ENCODE measurements around the gene CHPF. TPM values are rescaled to one million over a fixed set of nuclear protein-coding genes. Genes with fewer than 3 reads are reported as not detected.

CHPF gene
- total RNA-seq, 6 experiments from 2014 or later: 116 to 190 (median 139) TPM

DNA sequence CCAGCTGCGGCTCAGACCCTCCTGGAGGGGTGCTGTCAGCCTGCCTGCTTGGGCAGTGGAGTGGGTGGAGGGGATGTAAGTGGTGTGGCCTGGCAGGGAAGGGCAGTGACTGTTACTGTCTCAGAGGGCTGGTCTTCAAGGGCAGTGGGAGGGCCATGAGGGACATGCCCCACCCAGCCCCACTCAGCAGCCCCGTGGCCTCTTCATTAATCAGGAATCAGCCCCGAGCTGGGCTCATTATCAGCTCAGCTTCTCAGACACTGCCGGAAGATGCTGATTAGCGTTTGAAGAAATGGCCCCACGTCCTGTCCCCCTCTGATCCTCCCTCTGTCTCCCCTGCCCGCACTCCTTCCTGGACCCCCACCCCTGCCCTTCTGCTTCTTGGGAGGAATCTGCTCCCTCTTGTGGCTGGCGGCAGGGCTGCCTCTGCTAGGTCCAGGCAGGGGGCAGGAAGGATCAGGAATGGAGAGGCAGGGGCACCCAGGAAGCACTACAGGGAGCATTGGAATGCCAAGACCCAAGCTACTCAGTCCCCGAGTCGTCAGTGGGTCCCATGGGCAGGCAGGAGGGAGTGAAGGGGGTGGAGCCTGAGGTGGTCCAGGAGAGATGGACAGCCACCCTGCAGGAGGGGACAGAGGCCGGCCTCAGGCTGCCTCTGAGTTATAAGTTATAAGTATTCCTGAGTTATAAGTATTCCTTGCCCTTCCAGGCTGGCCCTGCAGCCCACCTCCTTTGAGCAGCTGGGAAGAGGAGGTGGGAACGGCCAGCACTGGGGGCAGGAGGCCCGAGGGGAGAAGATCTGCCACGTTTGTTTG, 22.3 kb downstream of the CHPF start:
- H3K4me1 Mint-ChIP-seq (ENCODE audit: low read depth): peaks cover 37% of the 10 kb centered on the region
- DNase-seq: no peak
- H3K4me3 Mint-ChIP-seq: peak overlapping the region; percentile 79
- H3K36me3 Mint-ChIP-seq (ENCODE audit: low read depth): no peaks in the 10 kb centered on the region
- H3K9me3 Mint-ChIP-seq: no peaks in the 10 kb centered on the region
- peaks cover 7% of the 10 kb centered on the region; the same call in 1 of the 2 replicates for H3K27me3 Mint-ChIP-seq (ENCODE audit: insufficient read depth)
- H3K27ac Mint-ChIP-seq: peak overlapping the region; percentile 91
- TF ChIP-seq, protein P1, sequence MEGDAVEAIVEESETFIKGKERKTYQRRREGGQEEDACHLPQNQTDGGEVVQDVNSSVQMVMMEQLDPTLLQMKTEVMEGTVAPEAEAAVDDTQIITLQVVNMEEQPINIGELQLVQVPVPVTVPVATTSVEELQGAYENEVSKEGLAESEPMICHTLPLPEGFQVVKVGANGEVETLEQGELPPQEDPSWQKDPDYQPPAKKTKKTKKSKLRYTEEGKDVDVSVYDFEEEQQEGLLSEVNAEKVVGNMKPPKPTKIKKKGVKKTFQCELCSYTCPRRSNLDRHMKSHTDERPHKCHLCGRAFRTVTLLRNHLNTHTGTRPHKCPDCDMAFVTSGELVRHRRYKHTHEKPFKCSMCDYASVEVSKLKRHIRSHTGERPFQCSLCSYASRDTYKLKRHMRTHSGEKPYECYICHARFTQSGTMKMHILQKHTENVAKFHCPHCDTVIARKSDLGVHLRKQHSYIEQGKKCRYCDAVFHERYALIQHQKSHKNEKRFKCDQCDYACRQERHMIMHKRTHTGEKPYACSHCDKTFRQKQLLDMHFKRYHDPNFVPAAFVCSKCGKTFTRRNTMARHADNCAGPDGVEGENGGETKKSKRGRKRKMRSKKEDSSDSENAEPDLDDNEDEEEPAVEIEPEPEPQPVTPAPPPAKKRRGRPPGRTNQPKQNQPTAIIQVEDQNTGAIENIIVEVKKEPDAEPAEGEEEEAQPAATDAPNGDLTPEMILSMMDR (IDR thresholded peaks at IDR 0.05): peak; percentile 84

DNA sequence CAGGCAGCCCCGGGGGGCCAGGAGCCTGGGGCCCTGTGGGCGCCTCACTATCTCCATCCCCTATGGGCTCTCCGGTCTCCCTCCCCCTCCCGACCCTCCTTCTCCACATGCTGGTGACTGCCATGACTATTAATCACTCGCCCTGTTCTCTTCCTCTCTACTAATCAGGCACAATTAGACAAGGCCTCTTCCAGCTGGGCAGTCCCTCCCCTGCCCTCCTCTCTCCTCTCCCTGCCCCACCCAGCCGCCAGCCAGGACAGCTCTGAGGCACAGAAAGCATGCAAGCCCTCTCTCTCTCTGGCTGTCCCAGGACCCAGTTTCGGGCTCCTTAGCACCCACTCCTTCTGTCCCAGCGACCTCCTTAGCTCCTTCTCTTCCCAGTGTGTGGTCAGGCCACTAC, 23.5 kb downstream of the CHPF start:
- Mint-ChIP-seq H3K4me3 (peak overlapping the region; percentile 8; the same call in 1 of the 2 replicates), H3K9me3 (no peaks in the 10 kb centered on the region), H3K36me3 (ENCODE audit: low read depth) (no peaks in the 10 kb centered on the region), H3K27ac (peak overlapping the region; percentile 12), H3K4me1 (ENCODE audit: low read depth) (peaks cover 37% of the 10 kb centered on the region), H3K27me3 (ENCODE audit: insufficient read depth) (peaks cover 10% of the 10 kb centered on the region; the same call in 1 of the 2 replicates)
- TF ChIP-seq, protein P1 (IDR thresholded peaks at IDR 0.05): no peak
- DNase-seq: peak; percentile 21

DNA sequence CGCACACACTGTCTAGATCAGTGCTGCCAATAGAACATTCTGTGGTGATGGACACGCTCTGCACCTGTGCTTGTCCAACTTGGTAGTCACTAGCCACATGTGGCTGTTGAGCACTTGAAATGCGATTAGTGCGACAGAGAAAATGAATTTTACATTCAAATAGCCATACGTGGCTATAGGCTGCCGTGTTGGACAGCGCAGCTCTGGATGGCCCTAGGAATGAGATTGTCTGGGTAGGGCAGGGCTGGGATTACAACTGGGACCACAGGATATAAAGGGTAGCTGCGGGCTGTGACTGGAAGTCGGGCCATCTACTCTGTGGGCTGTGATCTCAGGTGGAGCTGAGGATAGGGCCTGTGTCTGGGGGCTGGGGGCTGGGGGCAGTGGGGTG, 24.1 kb downstream of the CHPF start:
- peaks cover 37% of the 10 kb centered on the region for H3K4me1 Mint-ChIP-seq (ENCODE audit: low read depth)
- H3K36me3 Mint-ChIP-seq (ENCODE audit: low read depth): no peaks in the 10 kb centered on the region
- H3K27ac Mint-ChIP-seq: no peak overlapping the region
- H3K27me3 Mint-ChIP-seq (ENCODE audit: insufficient read depth): peaks cover 13% of the 10 kb centered on the region; the same call in 1 of the 2 replicates
- H3K9me3 Mint-ChIP-seq: no peaks in the 10 kb centered on the region
- DNase-seq: no peak
- no peak overlapping the region for H3K4me3 Mint-ChIP-seq
- TF ChIP-seq, protein P1 (IDR thresholded peaks at IDR 0.05): no peak

DNA sequence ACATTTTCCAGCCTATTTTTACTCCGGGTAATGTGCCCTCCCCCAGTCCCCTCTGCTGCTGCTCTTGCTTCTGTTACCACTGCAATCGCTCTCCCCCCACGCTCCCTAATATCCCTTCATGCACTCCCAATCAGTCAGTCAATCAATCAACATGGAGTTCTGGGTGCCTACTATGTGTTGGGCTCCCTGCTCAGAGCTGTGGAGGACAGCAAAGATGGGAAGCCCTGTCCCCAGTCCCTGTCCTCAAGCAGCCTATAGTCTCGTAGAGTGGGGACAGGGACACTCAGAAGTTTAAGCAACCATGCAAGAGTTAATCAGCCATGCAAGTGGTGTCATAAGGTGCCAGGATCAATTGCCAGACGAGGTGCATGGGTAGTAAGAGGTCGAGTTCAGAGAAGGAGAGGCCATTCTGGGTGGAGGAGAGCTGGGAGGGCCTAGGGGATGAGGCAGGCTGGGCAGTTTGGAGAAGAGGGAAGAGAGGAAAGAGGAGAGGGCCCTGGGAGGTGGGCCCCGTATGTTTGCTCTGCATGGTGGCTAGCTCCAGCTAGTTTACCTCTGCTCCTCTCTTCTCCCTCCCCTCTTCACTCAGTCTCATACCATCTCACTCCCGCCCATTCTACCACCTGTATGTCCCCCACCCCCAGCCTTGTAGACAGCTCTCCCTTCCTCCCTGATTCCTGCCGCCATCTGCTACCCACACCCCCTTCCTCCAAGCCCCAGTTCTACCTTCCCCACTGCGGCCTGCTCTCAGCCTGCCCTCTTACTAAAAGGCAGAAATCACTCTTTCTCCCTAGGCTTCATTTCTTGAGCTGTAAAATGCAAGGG, 25.4 kb downstream of the CHPF start:
- no peak overlapping the region for H3K4me3 Mint-ChIP-seq
- no peak for DNase-seq
- H3K9me3 Mint-ChIP-seq: no peaks in the 10 kb centered on the region
- no peaks in the 10 kb centered on the region for H3K36me3 Mint-ChIP-seq (ENCODE audit: low read depth)
- TF ChIP-seq, protein P1 (IDR thresholded peaks at IDR 0.05): no peak
- peaks cover 45% of the 10 kb centered on the region for H3K4me1 Mint-ChIP-seq (ENCODE audit: low read depth)
- H3K27me3 Mint-ChIP-seq (ENCODE audit: insufficient read depth): peaks cover 24% of the 10 kb centered on the region
- H3K27ac Mint-ChIP-seq: no peak overlapping the region

DNA sequence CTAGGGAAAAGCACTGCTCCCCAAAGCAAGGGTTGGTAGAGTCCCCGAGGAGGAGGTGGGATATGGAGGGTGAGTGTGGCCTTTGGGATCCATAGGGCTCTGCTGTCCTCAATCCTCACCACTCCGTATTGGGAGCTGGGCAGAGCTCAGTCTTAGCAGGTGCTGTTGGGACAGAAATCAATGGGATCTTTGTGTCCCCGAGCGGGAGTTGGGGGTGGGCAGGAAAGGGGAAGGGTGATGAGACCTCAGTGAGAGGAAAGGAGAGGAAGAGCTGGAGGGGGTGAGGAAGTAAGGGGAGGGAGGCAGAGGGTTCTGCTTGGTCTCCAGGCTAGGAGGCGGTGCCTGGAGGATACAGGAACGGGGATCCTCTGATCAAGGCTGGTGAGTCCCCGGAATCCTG, 26.7 kb downstream of the CHPF start:
- DNase-seq: no peak
- Mint-ChIP-seq H3K4me3 (no peak overlapping the region), H3K36me3 (ENCODE audit: low read depth) (no peaks in the 10 kb centered on the region), H3K4me1 (ENCODE audit: low read depth) (peaks cover 41% of the 10 kb centered on the region), H3K9me3 (no peaks in the 10 kb centered on the region), H3K27me3 (ENCODE audit: insufficient read depth) (peaks cover 33% of the 10 kb centered on the region), H3K27ac (no peak overlapping the region)
- TF ChIP-seq, protein P1 (IDR thresholded peaks at IDR 0.05): no peak

Data from HFFc6 (cell line).